ENCODE data around the gene NELFA. TPM values are rescaled to one million over a fixed set of nuclear protein-coding genes. Genes with fewer than 3 reads are reported as not detected.

Gene NELFA
- total and polyA plus RNA-seq, 2 experiments from 2014 or later, result 54.4 to 71.4 TPM

GRCh38 chr4:1959104-1959384 is 49.7 kb downstream of the NELFA start:
- TF ChIP-seq CTCF (IDR thresholded peaks at IDR 0.05; ENCODE audit: low read depth, low read length), result no peak
- Histone ChIP-seq H3K27me3 (no peaks in the 10 kb centered on the region), H3K4me1 (ENCODE audit: low read depth) (peaks cover 31% of the 10 kb centered on the region), H3K36me3 (peaks cover 25% of the 10 kb centered on the region), H3K9me3 (ENCODE audit: low read depth) (no peaks in the 10 kb centered on the region), H3K27ac (no peak overlapping the region), H3K4me3 (no peak overlapping the region)
- no peak for DNase-seq (ENCODE audit: low read depth in 1 of 2, low spot score in 1 of 2)

GRCh38 chr4:1958276-1959103 is 50.3 kb downstream of the NELFA start:
- no peak overlapping the region for H3K27ac ChIP-seq
- no peak overlapping the region for H3K4me3 ChIP-seq
- H3K36me3 ChIP-seq, result peaks cover 25% of the 10 kb centered on the region
- H3K9me3 ChIP-seq (ENCODE audit: low read depth), result no peaks in the 10 kb centered on the region
- no peaks in the 10 kb centered on the region for H3K27me3 ChIP-seq
- DNase-seq (ENCODE audit: low read depth in 1 of 2, low spot score in 1 of 2), result no peak
- TF ChIP-seq CTCF (IDR thresholded peaks at IDR 0.05; ENCODE audit: low read depth, low read length), result no peak
- H3K4me1 ChIP-seq (ENCODE audit: low read depth), result peaks cover 26% of the 10 kb centered on the region

GRCh38 chr4:1956631-1957030 is 52.1 kb downstream of the NELFA start:
- no peak for TF ChIP-seq CTCF (IDR thresholded peaks at IDR 0.05; ENCODE audit: low read depth, low read length)
- H3K4me1 ChIP-seq (ENCODE audit: low read depth), result peaks cover 7% of the 10 kb centered on the region
- H3K27me3 ChIP-seq, result no peaks in the 10 kb centered on the region
- peaks cover 27% of the 10 kb centered on the region for H3K36me3 ChIP-seq
- H3K4me3 ChIP-seq, result no peak overlapping the region
- no peak overlapping the region for H3K27ac ChIP-seq
- no peak for DNase-seq (ENCODE audit: low read depth in 1 of 2, low spot score in 1 of 2)
- H3K9me3 ChIP-seq (ENCODE audit: low read depth), result no peaks in the 10 kb centered on the region

GRCh38 chr4:1953335-1953734 is 55.4 kb downstream of the NELFA start:
- Histone ChIP-seq H3K36me3 (peaks cover 24% of the 10 kb centered on the region), H3K27me3 (no peaks in the 10 kb centered on the region), H3K4me1 (ENCODE audit: low read depth) (no peaks in the 10 kb centered on the region), H3K9me3 (ENCODE audit: low read depth) (no peaks in the 10 kb centered on the region), H3K4me3 (no peak overlapping the region), H3K27ac (peak overlapping the region; percentile 2)
- no peak for TF ChIP-seq CTCF (IDR thresholded peaks at IDR 0.05; ENCODE audit: low read depth, low read length)
- DNase-seq (ENCODE audit: low read depth in 1 of 2, low spot score in 1 of 2), result no peak

GRCh38 chr4:1952719-1953118 is 56.1 kb downstream of the NELFA start:
- no peaks in the 10 kb centered on the region for H3K4me1 ChIP-seq (ENCODE audit: low read depth)
- H3K36me3 ChIP-seq, result peaks cover 24% of the 10 kb centered on the region
- no peaks in the 10 kb centered on the region for H3K27me3 ChIP-seq
- H3K4me3 ChIP-seq, result no peak overlapping the region
- H3K9me3 ChIP-seq (ENCODE audit: low read depth), result no peaks in the 10 kb centered on the region
- TF ChIP-seq CTCF (IDR thresholded peaks at IDR 0.05; ENCODE audit: low read depth, low read length), result no peak
- no peak for DNase-seq (ENCODE audit: low read depth in 1 of 2, low spot score in 1 of 2)
- peak overlapping the region; percentile 2 for H3K27ac ChIP-seq
